HL-60 (cell line): ENCODE measurements around the gene LRP1B.

ENCODE experiments used
- CTCF ChIP-seq: IDR thresholded peaks from one replicate; pipeline ENCODE4 v1.5.1; 2011; ENCODE audit warnings: low read length, control low read depth, inconsistent platforms; ENCODE audit not compliant: insufficient read depth
- GABPA ChIP-seq: IDR thresholded peaks from 2 replicates; pipeline ENCODE4 v1.6.1; 2012; ENCODE audit warnings: low read depth
- POLR2AphosphoS5 ChIP-seq: IDR thresholded peaks from 2 replicates; pipeline ENCODE4 v1.6.1; 2012; ENCODE audit warnings: low read depth
- REST ChIP-seq: IDR thresholded peaks from 2 replicates; pipeline ENCODE4 v1.6.1; 2012; ENCODE audit warnings: low read depth; ENCODE audit not compliant: insufficient replicate concordance
- SPI1 ChIP-seq: IDR thresholded peaks from 2 replicates; pipeline ENCODE4 v1.6.1; 2012; ENCODE audit warnings: low read depth, mild to moderate bottlenecking, borderline replicate concordance

DNA sequence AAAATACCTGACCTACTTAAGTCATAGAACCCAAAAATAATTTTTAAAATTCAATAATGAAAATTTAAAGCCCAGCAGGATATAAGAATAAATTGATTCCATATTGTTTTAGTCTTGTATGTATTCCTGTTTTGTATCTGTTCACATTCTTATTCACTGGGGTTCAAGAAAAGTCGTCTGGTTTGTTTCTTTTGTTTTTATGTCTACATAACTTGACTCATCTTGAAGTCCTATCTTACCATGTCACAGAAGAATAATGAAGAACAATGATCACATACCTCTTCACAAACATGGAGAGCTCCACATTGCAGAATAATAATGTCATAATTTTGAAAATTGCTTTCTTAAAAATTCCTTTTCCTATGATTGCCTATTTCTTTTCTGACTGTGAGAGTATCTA is 43.4 kb upstream of the LRP1B start:
- no peak for TF ChIP-seq CTCF
- TF ChIP-seq POLR2AphosphoS5, result no peak
- TF ChIP-seq REST, result no peak
- no peak for TF ChIP-seq GABPA
- no peak for TF ChIP-seq SPI1
